GM23248 (cell line): Measurements from ENCODE around the gene NUP205. TPM values are rescaled to one million over a fixed set of nuclear protein-coding genes. Genes with fewer than 3 reads are reported as not detected.

ENCODE experiments used
- DNase-seq: peaks from one replicate; pipeline ENCODE4 v3.0.0-alpha.2; 2015
- H2AFZ ChIP-seq: fragments of 200-600 bp; sonication (generic); 2 replicates; pipeline ENCODE4 v1.6.1; 2016; ENCODE audit warnings: antibody characterized with exemption
- H3F3A ChIP-seq: fragments of 200-600 bp; sonication (generic); 2 replicates; pipeline ENCODE4 v1.6.1; 2016; ENCODE audit warnings: mild to moderate bottlenecking, antibody characterized with exemption, mixed run types; ENCODE audit not compliant: insufficient read depth
- H3K27ac ChIP-seq: fragments of 200-600 bp; sonication (generic); 2 replicates; pipeline ENCODE4 v1.5.1; 2016; ENCODE audit warnings: mild to moderate bottlenecking
- H3K27me3 ChIP-seq: fragments of 200-600 bp; sonication (generic); replicated peaks from 2 replicates; pipeline ENCODE4 v1.6.1; 2016; ENCODE audit warnings: mild to moderate bottlenecking; ENCODE audit not compliant: insufficient read depth
- H3K36me3 ChIP-seq: fragments of 200-600 bp; sonication (generic); 2 replicates; pipeline ENCODE4 v1.6.1; 2016; ENCODE audit warnings: low read depth, mild to moderate bottlenecking
- H3K4me1 ChIP-seq: fragments of 200-600 bp; sonication (generic); 2 replicates; pipeline ENCODE4 v1.6.1; 2016; ENCODE audit warnings: mild to moderate bottlenecking; ENCODE audit not compliant: insufficient read depth
- H3K4me2 ChIP-seq: fragments of 200-600 bp; sonication (generic); one replicate; pipeline ENCODE4 v1.6.1; 2016; ENCODE audit warnings: mild to moderate bottlenecking; ENCODE audit not compliant: unreplicated experiment
- H3K4me3 ChIP-seq: fragments of 200-600 bp; sonication (generic); 2 replicates; pipeline ENCODE4 v1.5.1; 2016; ENCODE audit warnings: mild to moderate bottlenecking
- H3K79me2 ChIP-seq: fragments of 200-600 bp; sonication (generic); 2 replicates; pipeline ENCODE4 v1.6.1; 2016; ENCODE audit warnings: mild to moderate bottlenecking; ENCODE audit not compliant: insufficient read depth
- H3K9ac ChIP-seq: fragments of 200-600 bp; sonication (generic); 2 replicates; pipeline ENCODE4 v1.6.1; 2016; ENCODE audit warnings: mild to moderate bottlenecking
- H3K9me2 ChIP-seq: fragments of 200-600 bp; sonication (generic); 2 replicates; pipeline ENCODE4 v1.6.1; 2016; ENCODE audit warnings: mixed run types, mild to moderate bottlenecking, moderate library complexity; ENCODE audit not compliant: insufficient read depth
- H3K9me3 ChIP-seq: fragments of 200-600 bp; sonication (generic); one replicate; pipeline ENCODE4 v1.6.1; 2017; ENCODE audit warnings: low read depth
- H4K20me1 ChIP-seq: fragments of 200-600 bp; sonication (generic); 2 replicates; pipeline ENCODE4 v1.6.0; 2016; ENCODE audit not compliant: insufficient read depth
- EZH2 ChIP-seq: fragments of 200-600 bp; sonication (generic); IDR thresholded peaks from 2 replicates; pipeline ENCODE4 v1.6.1; 2018; ENCODE audit warnings: antibody characterized with exemption, mild to moderate bottlenecking; ENCODE audit not compliant: insufficient read depth, poor library complexity, severe bottlenecking
- EZH2phosphoT487 ChIP-seq: fragments of 200-600 bp; sonication (generic); IDR thresholded peaks from 2 replicates; pipeline ENCODE4 v1.6.1; 2018; ENCODE audit warnings: antibody characterized with exemption, moderate library complexity, mild to moderate bottlenecking, low read depth; ENCODE audit not compliant: insufficient read depth
- WGBS, 2 experiments: methylation state at CpG; one replicate each; pipeline ENCODE4 v1.1.6; 2015 to 2017; ENCODE audit warnings: low lambda C conversion rate in 2 of 2, low coverage in 1 of 2; ENCODE audit errors: missing lambda C conversion rate in 2 of 2; 5-methylcytosine and 5-hydroxymethylcytosine counted together
- in situ Hi-C: fragments of 300-500 bp; cut with MboI; formaldehyde crosslinking; loops from 2 replicates; pipeline ENCODE4 v1.15.0; 2020
- polyA plus RNA-seq: library from polyadenylated mRNA; unstranded; fragments of >200 nt; fragmentation: Nextera tagmentation; extraction: Ambion mirVana; gene quantifications from 2 replicates; pipeline ENCODE4 v1.2.1, GENCODE V29; 2016
- total RNA-seq: library from RNA; depleted of rRNA; stranded (reverse); fragments of >200 nt; shearing (Covaris generic); gene quantifications from 2 replicates; pipeline ENCODE4 v1.2.3, GENCODE V29; 2014

Gene NUP205
- total and polyA plus RNA-seq, 2 experiments from 2014 or later: 18.5 to 31.8 TPM

GRCh38 chr7:135523146-135523545 is 34.6 kb upstream of the NUP205 start:
- in situ Hi-C loops: no loop called here
- H3K9ac ChIP-seq: no peak overlapping the region
- TF ChIP-seq EZH2: no peak
- no peak for TF ChIP-seq EZH2phosphoT487
- no peaks in the 10 kb centered on the region; the same call in 1 of the 2 replicates for H3K27me3 ChIP-seq
- H3K27ac ChIP-seq: no peak overlapping the region
- no peaks in the 10 kb centered on the region for H3K9me3 ChIP-seq
- H3K4me2 ChIP-seq: no peak overlapping the region
- no peak overlapping the region for H3K4me3 ChIP-seq
- DNase-seq: no peak
- no peak overlapping the region for H2AFZ ChIP-seq
- H3K36me3 ChIP-seq: no peaks in the 10 kb centered on the region
- H4K20me1 ChIP-seq: no peaks in the 10 kb centered on the region
- WGBS, 2 experiments: 9 to 11% methylated on average over 1 of the region's 1 CpG
- H3K4me1 ChIP-seq: no peaks in the 10 kb centered on the region
- H3F3A ChIP-seq: no peaks in the 10 kb centered on the region
- no peaks in the 10 kb centered on the region for H3K79me2 ChIP-seq
- H3K9me2 ChIP-seq: no peaks in the 10 kb centered on the region

- TF ChIP-seq EZH2: no peak
- Histone ChIP-seq H3K36me3 (no peaks in the 10 kb centered on the region), H3K27me3 (no peaks in the 10 kb centered on the region; the same call in 1 of the 2 replicates), H3K4me1 (no peaks in the 10 kb centered on the region), H3K79me2 (no peaks in the 10 kb centered on the region), H3K4me2 (no peak overlapping the region), H3K27ac (no peak overlapping the region), H3K4me3 (no peak overlapping the region), H3K9me3 (no peaks in the 10 kb centered on the region), H4K20me1 (no peaks in the 10 kb centered on the region), H3K9me2 (no peaks in the 10 kb centered on the region), H3F3A (no peaks in the 10 kb centered on the region), H2AFZ (no peak overlapping the region), H3K9ac (no peak overlapping the region)
- DNase-seq: no peak
- 87 to 95% methylated on average over 4 of the region's 4 CpGs for WGBS, 2 experiments
- in situ Hi-C loops: no loop called here
Measured at GRCh38 chr7:135525426-135525825, 32.3 kb upstream of the NUP205 start.

- H3K4me2 ChIP-seq: no peak overlapping the region
- H3K9me3 ChIP-seq: no peaks in the 10 kb centered on the region
- no peak overlapping the region for H3K27ac ChIP-seq
- no peak for TF ChIP-seq EZH2phosphoT487
- no peak for TF ChIP-seq EZH2
- H3K79me2 ChIP-seq: no peaks in the 10 kb centered on the region
- H3K27me3 ChIP-seq: no peaks in the 10 kb centered on the region; the same call in none of the 2 replicates
- no peak overlapping the region for H3K4me3 ChIP-seq
- H2AFZ ChIP-seq: no peak overlapping the region
- H4K20me1 ChIP-seq: no peaks in the 10 kb centered on the region
- H3F3A ChIP-seq: no peaks in the 10 kb centered on the region
- 67 to 72% methylated on average over 3 of the region's 3 CpGs for WGBS, 2 experiments
- DNase-seq: no peak
- H3K9me2 ChIP-seq: no peaks in the 10 kb centered on the region
- no peaks in the 10 kb centered on the region for H3K36me3 ChIP-seq
- in situ Hi-C loops: no loop called here
- H3K9ac ChIP-seq: no peak overlapping the region
- H3K4me1 ChIP-seq: no peaks in the 10 kb centered on the region
Measured at GRCh38 chr7:135527025-135527424, 30.7 kb upstream of the NUP205 start.

GRCh38 chr7:135536150-135536549 is 21.6 kb upstream of the NUP205 start:
- no peaks in the 10 kb centered on the region for H3K36me3 ChIP-seq
- DNase-seq: peak; percentile 71
- no peaks in the 10 kb centered on the region for H3K9me3 ChIP-seq
- no peaks in the 10 kb centered on the region for H4K20me1 ChIP-seq
- no peaks in the 10 kb centered on the region for H3K79me2 ChIP-seq
- no peak overlapping the region for H3K9ac ChIP-seq
- TF ChIP-seq EZH2: no peak
- TF ChIP-seq EZH2phosphoT487: no peak
- H2AFZ ChIP-seq: no peak overlapping the region
- in situ Hi-C loops: no loop called here
- no peaks in the 10 kb centered on the region for H3K4me1 ChIP-seq
- H3F3A ChIP-seq: no peaks in the 10 kb centered on the region
- no peaks in the 10 kb centered on the region for H3K9me2 ChIP-seq
- no peak overlapping the region for H3K4me3 ChIP-seq
- no peak overlapping the region for H3K4me2 ChIP-seq
- no peak overlapping the region for H3K27ac ChIP-seq
- WGBS, 2 experiments: 49 to 50% methylated on average over 7 of the region's 7 CpGs
- H3K27me3 ChIP-seq: no peaks in the 10 kb centered on the region; the same call in 1 of the 2 replicates

GRCh38 chr7:135537453-135537852 is 20.3 kb upstream of the NUP205 start:
- no peaks in the 10 kb centered on the region for H3F3A ChIP-seq
- no peaks in the 10 kb centered on the region for H3K27me3 ChIP-seq
- in situ Hi-C loops: no loop called here
- no peak overlapping the region for H3K9ac ChIP-seq
- H3K27ac ChIP-seq: no peak overlapping the region
- TF ChIP-seq EZH2phosphoT487: no peak
- TF ChIP-seq EZH2: no peak
- no peak overlapping the region for H2AFZ ChIP-seq
- H3K4me3 ChIP-seq: no peak overlapping the region
- H3K79me2 ChIP-seq: no peaks in the 10 kb centered on the region
- no peaks in the 10 kb centered on the region for H3K9me2 ChIP-seq
- no peak overlapping the region for H3K4me2 ChIP-seq
- no peaks in the 10 kb centered on the region for H4K20me1 ChIP-seq
- no peaks in the 10 kb centered on the region for H3K4me1 ChIP-seq
- H3K36me3 ChIP-seq: no peaks in the 10 kb centered on the region
- WGBS, 2 experiments: 77 to 85% methylated on average over 1 of the region's 1 CpG
- no peak for DNase-seq
- no peaks in the 10 kb centered on the region for H3K9me3 ChIP-seq
